GM23248 (cell line): ENCODE measurements around the gene SFTPD.

Experiments
- EZH2 ChIP-seq: fragments of 200-600 bp; sonication (generic); IDR thresholded peaks from 2 replicates; pipeline ENCODE4 v1.6.1; 2018; ENCODE audit warnings: antibody characterized with exemption, mild to moderate bottlenecking; ENCODE audit not compliant: insufficient read depth, poor library complexity, severe bottlenecking
- EZH2phosphoT487 ChIP-seq: fragments of 200-600 bp; sonication (generic); IDR thresholded peaks from 2 replicates; pipeline ENCODE4 v1.6.1; 2018; ENCODE audit warnings: antibody characterized with exemption, moderate library complexity, mild to moderate bottlenecking, low read depth; ENCODE audit not compliant: insufficient read depth

DNA sequence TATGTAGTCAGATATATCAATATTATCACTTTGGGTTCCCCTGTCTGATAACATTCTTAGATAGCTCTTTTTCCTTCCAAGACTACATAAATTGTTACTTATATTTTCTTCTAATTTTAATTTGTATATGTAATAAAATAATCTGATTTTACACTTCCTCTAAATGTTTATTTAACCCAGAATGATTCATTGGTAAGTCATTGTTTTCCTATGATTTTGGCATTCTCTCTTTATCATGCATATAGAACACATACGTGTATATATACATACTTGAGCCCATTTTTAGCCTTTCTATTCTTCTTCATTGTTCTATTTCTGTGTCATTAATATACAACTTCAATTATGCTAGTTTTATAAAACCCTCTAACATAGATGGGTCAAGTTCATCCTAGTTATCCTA, 16.6 kb downstream of the SFTPD start:
- TF ChIP-seq EZH2phosphoT487 (no peak), EZH2 (no peak)
